ENCODE results near the gene ERGIC2.

The ERGIC2 gene

GRCh38 chr12:29374012-29374411 lies 7.0 kb downstream of the ERGIC2 start:
- no peak for DNase-seq

- no peak for DNase-seq
These were observed 15.9 kb downstream of the ERGIC2 start for GRCh38 chr12:29365091-29365490.

- DNase-seq: no peak
These were observed 26.0 kb downstream of the ERGIC2 start for GRCh38 chr12:29354954-29355353.

- DNase-seq: no peak
These were observed 30.9 kb downstream of the ERGIC2 start for GRCh38 chr12:29350080-29350479.

- no peak for DNase-seq
These were observed 34.1 kb downstream of the ERGIC2 start for GRCh38 chr12:29346769-29347421.

- no peak for DNase-seq
These were observed 37.8 kb downstream of the ERGIC2 start for GRCh38 chr12:29343022-29343799.

- DNase-seq: no peak
These were observed 43.6 kb downstream of the ERGIC2 start for GRCh38 chr12:29337325-29337724.

- DNase-seq: no peak
These were observed 46.0 kb downstream of the ERGIC2 start for GRCh38 chr12:29334937-29335336.

- no peak for DNase-seq
These were observed 47.8 kb downstream of the ERGIC2 start for GRCh38 chr12:29333178-29333577.

GRCh38 chr12:29329411-29329810 lies 51.6 kb downstream of the ERGIC2 start:
- no peak for DNase-seq

- DNase-seq: no peak
These were observed 58.8 kb downstream of the ERGIC2 start for GRCh38 chr12:29322157-29322556.

GRCh38 chr12:29320295-29321085 lies 60.5 kb downstream of the ERGIC2 start:
- no peak for DNase-seq

GRCh38 chr12:29317556-29318363 lies 63.2 kb downstream of the ERGIC2 start:
- DNase-seq: peak; percentile 57 to 75

GRCh38 chr12:29316752-29317151 lies 64.2 kb downstream of the ERGIC2 start:
- DNase-seq: no peak

GRCh38 chr12:29314416-29314815 lies 66.6 kb downstream of the ERGIC2 start:
- no peak for DNase-seq

- no peak for DNase-seq
These were observed 70.1 kb downstream of the ERGIC2 start for GRCh38 chr12:29310899-29311298.

- DNase-seq: no peak
These were observed 71.6 kb downstream of the ERGIC2 start for GRCh38 chr12:29309320-29309902.

GRCh38 chr12:29306682-29307081 lies 74.3 kb downstream of the ERGIC2 start:
- no peak for DNase-seq

GRCh38 chr12:29306266-29306665 lies 74.7 kb downstream of the ERGIC2 start:
- no peak for DNase-seq

GRCh38 chr12:29304388-29304787 lies 76.6 kb downstream of the ERGIC2 start:
- no peak for DNase-seq

GRCh38 chr12:29301114-29301513 lies 79.9 kb downstream of the ERGIC2 start:
- DNase-seq: no peak

- DNase-seq: no peak
These were observed 81.3 kb downstream of the ERGIC2 start for GRCh38 chr12:29299633-29300032.
